ENCODE measurements around the gene DEPDC1B.

GRCh38 chr5:60686157-60686556 is 13.8 kb downstream of the DEPDC1B start:
- TF ChIP-seq POLR2A (IDR thresholded peaks at IDR 0.05; ENCODE audit: low read depth, low read length), result no peak
- TF ChIP-seq TAF1 (IDR thresholded peaks at IDR 0.05; ENCODE audit: borderline replicate concordance, low read depth, low read length), result no peak

Data from GM12892 (cell line).